ENCODE data around the gene BAX. TPM values are rescaled to one million over a fixed set of nuclear protein-coding genes. Genes with fewer than 3 reads are reported as not detected.

Gene BAX
- total and polyA plus RNA-seq, 2 of the 13 experiments (the other 11 are each of a cell fraction or from before 2014, with no cell fraction given): 139 to 176 TPM

GRCh38 chr19:48953141-48953540 is 1.5 kb upstream of the BAX start (continued):
- TF ChIP-seq ZNF292 (CRISPR knock-in tag; IDR thresholded peaks at IDR 0.05; ENCODE audit: borderline replicate concordance, low read depth) (peak; percentile 41; the same call in 1 of the 2 replicates), YEATS2 (CRISPR knock-in tag; IDR thresholded peaks at IDR 0.05; ENCODE audit: borderline replicate concordance) (no peak), NCOA1 (CRISPR knock-in tag; IDR thresholded peaks at IDR 0.05) (no peak), PLRG1 (conservative IDR thresholded peaks at IDR 0.05) (no peak), ZNF720 (CRISPR knock-in tag; IDR thresholded peaks at IDR 0.05) (no peak), LBX2 (CRISPR knock-in tag; IDR thresholded peaks at IDR 0.05; ENCODE audit: borderline replicate concordance) (no peak), ZMYM3 (CRISPR knock-in tag; IDR thresholded peaks at IDR 0.05) (0 out of 2 replicates have a peak, but pooled peaks have one; percentile 28), ZNF33B (CRISPR knock-in tag; IDR thresholded peaks at IDR 0.05) (no peak), ZNF143 (CRISPR knock-in tag; IDR thresholded peaks at IDR 0.05) (no peak), ZFX (CRISPR knock-in tag; IDR thresholded peaks at IDR 0.05; ENCODE audit: low read depth) (peak; percentile 27; the same call in 1 of the 2 replicates), BHLHE40 (IDR thresholded peaks at IDR 0.05; ENCODE audit: low read length) (no peak), TOE1 (CRISPR knock-in tag; IDR thresholded peaks at IDR 0.05) (no peak), ZNF329 (CRISPR knock-in tag; IDR thresholded peaks at IDR 0.05; ENCODE audit: low read depth) (no peak), CEBPG (CRISPR knock-in tag; IDR thresholded peaks at IDR 0.05) (no peak), THRA (CRISPR knock-in tag; IDR thresholded peaks at IDR 0.05; ENCODE audit: borderline replicate concordance) (no peak), GMEB1 (CRISPR knock-in tag; IDR thresholded peaks at IDR 0.05; ENCODE audit: borderline replicate concordance) (no peak), ZNF598 (CRISPR knock-in tag; IDR thresholded peaks at IDR 0.05; ENCODE audit: borderline replicate concordance) (no peak), GFI1 (CRISPR knock-in tag; IDR thresholded peaks at IDR 0.05; ENCODE audit: borderline replicate concordance) (no peak), ZNF572 (CRISPR knock-in tag; IDR thresholded peaks at IDR 0.05) (no peak)
- TF ChIP-seq, protein P1, sequence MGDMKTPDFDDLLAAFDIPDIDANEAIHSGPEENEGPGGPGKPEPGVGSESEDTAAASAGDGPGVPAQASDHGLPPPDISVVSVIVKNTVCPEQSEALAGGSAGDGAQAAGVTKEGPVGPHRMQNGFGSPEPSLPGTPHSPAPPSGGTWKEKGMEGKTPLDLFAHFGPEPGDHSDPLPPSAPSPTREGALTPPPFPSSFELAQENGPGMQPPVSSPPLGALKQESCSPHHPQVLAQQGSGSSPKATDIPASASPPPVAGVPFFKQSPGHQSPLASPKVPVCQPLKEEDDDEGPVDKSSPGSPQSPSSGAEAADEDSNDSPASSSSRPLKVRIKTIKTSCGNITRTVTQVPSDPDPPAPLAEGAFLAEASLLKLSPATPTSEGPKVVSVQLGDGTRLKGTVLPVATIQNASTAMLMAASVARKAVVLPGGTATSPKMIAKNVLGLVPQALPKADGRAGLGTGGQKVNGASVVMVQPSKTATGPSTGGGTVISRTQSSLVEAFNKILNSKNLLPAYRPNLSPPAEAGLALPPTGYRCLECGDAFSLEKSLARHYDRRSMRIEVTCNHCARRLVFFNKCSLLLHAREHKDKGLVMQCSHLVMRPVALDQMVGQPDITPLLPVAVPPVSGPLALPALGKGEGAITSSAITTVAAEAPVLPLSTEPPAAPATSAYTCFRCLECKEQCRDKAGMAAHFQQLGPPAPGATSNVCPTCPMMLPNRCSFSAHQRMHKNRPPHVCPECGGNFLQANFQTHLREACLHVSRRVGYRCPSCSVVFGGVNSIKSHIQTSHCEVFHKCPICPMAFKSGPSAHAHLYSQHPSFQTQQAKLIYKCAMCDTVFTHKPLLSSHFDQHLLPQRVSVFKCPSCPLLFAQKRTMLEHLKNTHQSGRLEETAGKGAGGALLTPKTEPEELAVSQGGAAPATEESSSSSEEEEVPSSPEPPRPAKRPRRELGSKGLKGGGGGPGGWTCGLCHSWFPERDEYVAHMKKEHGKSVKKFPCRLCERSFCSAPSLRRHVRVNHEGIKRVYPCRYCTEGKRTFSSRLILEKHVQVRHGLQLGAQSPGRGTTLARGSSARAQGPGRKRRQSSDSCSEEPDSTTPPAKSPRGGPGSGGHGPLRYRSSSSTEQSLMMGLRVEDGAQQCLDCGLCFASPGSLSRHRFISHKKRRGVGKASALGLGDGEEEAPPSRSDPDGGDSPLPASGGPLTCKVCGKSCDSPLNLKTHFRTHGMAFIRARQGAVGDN (CRISPR knock-in tag; IDR thresholded peaks at IDR 0.05): no peak
